NCI-H526 treated with DMSO at 0.1 percent for 48 hours (cell line): Measurements from ENCODE around the gene CFAP77.

Source experiments
- DNase-seq: peaks from one replicate; lab custom pipeline; 2025; lab: John Stamatoyannopoulos, UW

Gene CFAP77

DNA sequence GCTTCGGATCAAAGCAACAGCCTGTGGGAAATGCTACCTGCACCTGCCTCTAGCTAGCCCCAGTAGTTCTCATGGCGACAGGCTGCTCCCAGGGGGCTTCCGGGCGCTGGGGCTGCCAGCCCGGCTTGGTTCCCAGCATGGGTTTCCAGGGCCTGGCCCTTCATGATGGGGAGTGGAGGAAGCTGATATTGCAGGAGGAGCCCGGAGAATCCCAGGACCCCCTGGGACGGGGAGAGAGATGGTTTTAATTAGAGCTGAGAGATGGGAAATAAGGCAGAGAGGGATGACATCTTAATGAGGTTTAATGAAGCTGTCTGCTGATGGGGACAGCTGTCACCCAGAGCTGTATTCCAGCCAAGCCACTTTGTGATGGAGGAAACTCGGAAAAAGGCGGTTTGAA lies 78.6 kb downstream of the CFAP77 start:
- peak; percentile 5 for DNase-seq

DNA sequence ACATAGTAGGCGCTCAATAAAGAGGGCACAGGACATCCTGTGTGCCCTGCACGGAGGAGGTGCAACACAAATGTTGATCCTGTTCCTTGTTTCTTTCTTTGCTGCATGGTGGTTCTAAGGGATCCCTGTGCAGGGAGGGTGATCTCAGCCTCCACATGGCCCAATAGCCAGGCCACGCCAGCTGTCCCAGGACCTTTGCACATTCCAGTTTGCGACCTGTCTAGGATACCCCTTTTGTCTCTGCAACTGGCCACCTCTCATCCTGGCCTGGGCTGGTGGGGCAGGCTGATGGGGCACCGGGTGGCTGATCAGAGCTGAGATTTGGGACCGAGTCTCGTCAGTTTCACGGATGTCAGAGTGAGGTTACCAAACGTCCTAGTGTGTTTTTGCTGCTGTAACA lies 79.5 kb downstream of the CFAP77 start:
- DNase-seq, result no peak

DNA sequence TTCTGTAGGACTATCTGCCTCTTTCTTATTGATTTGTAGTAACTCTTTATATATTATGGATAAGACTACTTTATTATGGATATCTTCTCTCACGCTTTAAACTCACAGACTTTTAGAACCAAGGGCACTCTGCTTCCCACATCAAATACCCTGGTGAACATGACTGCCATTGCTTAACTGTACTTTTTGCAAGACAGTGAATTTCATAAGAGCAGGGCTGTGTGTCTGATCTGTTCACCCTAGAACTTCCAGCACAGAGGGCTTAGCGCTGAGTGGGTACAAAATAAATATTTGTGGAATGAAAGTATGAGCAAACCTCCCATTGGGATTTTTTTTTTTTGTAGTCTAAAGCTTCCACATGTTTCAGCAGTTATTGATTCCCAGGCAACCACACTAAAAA lies 84.8 kb downstream of the CFAP77 start:
- no peak for DNase-seq

DNA sequence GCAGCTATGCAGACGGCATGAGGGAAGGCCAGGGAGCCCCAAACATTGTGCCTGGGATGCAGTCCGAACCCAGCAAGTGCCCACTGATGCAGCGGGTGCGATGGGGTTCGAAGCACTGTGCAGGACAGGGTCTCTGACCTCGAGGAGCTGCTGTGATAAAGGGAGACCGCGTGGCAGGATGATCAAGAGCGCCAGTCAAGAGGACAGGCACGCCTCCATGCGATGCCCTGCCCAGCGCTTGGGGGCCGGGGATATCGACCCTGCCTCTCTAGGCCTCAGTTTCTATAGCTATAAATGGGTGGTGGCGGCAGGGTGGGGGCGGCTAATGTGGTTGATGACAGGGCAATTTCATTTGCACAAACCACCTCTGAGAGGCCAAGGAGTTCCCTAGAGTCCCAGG lies 87.7 kb downstream of the CFAP77 start:
- no peak for DNase-seq

DNA sequence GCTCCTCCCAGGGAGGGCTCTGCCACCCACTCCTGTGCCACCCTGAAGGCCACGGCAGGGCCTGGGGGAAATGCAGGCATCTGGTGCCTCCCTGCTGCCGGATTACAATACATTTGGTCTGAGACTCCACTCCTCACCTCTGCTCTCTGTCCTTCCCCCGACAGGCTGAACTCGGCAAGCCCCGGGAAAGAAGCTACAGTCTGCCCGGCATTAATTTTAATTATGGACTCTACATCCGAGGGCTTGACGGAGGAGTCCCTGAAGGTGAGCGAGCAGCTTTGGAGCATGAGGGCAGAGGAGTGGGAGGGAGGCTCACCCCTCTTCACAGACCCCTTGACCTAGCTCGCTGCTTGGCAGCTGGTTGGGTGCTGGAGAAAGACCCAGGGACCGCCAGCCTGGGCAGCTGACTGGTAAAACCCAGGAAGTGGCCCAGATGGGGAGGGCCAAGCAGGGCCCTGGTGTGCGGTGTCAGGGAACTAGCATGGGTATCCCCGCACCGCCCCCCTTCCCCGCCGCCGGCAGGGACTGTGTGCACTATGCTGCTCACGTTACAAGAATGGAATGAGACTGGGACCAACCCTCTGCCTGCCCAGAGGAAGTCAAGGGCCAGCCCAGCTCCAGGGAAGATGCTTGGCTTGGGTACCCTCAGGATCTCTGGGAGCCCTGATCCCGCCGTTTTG lies 88.7 kb downstream of the CFAP77 start:
- DNase-seq, result no peak

DNA sequence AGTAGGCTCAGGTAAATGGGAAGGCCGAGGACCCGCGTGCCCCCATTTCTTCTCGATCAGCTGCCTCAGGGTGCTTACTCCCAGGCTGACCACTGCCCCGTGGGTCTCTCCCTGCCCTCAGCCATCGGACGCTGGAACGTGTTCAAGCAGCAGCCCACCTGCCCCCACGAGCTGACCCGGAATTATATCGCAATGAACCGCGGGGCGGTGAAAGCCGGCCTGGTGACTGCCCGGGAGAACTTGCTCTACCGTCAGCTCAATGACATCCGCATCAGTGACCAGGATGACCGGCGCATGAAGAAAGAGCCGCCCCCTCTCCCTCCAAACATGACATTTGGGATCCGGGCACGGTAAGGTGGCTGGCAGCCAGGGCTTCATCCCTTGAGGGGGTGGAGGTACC lies 89.2 kb downstream of the CFAP77 start:
- no peak for DNase-seq

DNA sequence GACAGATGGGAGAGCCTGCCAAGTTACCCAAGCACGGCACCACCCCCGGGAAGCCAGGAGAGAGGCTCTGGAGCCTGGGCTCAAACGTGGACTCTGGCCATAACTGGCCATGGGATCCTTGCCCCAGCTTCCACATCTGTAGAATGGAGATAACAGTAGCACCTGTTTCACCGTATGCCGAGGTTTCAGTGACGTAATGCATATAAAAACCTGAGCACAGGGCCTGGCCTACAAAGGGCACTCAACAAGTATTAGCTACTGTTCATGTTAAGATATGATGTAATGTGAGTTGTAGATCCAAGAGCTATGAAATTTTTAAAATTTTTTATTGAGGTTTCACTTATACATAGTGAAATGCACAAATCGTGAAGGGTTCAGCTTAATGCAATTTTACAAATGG lies 90.2 kb downstream of the CFAP77 start:
- no peak for DNase-seq

DNA sequence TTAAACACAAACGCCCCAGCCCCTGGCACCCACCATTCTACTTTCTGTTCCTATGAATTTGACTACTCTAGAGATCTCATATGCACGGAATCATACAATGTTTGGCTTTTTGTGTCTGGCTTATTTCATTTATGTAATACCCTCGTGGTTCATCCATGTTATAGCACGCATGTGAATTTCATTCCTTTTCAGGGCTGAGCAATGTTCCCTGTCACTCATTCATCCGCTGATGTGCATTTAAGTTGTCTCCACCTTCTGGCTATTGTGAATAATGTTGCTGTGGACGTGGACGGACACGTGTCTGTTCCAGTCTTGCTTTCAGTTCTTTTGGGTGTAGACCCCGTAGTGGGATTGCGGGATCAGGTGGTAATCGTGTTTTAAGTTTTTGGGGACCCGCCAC lies 92.5 kb downstream of the CFAP77 start:
- DNase-seq, result no peak

DNA sequence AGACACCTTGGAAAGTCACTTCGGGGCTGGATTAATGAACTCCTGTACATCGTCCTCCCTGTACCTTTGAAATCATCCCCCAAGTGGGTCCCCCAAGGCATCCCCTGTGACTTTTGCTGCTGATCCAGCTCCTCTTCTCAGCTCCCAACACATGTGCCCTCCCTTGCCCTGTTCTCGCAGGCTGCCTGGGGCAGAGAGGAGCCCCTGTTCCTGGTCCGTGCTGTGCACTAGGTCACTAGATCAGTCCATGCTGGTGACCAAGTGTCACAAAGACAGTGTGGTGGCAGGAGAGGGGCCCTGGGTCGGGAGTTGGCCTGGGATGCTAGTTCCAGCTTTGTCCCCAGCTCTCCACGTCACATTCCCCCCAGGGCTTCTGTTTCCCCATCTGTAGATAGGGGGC lies 93.1 kb downstream of the CFAP77 start:
- DNase-seq, result no peak

DNA sequence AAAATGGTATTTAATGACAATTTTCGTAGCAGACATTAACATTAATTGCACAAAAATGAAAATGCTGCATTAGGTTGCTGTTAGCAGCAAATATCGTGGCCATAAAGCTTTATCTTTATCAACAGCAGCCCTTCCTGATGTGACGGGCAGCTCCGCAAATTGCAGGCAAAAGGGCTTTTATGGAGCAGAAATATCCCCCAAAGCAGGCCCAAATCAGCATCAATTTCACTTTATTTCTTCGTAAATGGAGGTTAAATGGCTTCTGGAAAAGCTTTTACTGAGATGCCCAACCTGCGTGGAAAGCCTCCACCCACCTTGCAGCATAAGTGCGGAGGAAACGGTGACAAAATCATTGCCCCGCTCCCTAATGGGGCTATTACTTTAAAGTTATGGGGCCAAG lies 94.5 kb downstream of the CFAP77 start:
- DNase-seq, result no peak

DNA sequence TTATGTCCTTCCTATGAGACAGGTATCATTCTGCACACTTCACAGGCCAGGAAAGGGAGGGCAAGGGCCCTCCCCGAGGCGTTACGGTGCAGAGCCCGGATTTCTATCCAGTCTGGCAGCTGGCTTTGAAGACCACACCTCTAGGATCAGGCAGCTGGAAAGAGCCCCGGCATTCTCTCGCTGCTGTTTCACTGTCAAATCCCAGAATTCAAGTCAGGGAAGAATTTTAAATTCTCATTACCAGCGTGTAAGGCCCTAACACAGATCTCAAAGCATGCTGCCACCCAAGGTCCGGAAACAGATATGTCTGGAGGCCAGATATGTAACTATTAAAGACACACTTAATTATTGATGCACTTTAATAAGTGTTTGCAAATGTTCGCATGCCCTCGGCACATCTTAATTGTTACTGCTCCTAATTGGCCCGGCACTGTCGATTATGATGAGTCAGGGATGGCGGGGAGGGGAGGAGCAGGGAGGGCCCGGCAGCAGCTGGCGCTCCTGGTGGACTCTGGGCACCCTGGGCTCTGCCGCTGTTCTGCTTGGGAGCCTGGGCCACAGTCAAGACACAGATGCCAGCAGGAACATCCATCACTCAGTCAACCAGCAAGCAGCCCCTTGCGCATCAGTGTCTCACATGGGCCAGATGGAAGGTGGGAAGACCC lies 96.1 kb downstream of the CFAP77 start:
- no peak for DNase-seq

DNA sequence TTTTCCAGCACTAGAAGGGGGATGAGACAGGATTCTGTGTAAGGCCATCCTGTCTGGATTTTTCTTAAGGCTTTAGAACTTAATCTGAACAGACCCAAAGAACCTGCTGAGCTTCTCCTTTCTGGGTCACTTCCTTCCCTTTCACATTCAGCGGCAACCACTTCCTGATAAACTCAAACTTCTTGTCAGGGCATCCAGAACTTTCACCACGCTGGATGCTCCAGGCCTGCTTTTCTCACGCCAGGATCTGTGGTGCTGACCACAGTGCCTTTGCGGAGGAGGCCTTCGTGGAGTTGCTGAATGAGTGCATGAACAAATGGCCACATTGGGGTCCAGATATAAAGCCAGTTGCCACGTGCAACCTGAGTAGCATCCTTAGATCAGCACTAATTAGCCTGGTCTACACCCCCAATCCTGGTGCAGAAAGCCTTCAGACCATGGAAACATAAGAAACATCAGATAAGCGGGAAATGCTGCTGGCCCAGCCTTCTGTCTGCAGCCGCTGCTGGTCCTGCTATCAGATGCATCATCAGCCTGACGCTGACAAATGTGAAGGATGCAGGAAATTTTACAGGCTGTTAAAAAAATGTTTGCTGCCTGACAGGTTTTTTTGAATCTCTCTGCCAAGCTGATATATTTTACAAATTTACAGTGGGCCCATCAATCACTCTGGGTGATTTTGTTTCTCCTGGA lies 97.1 kb downstream of the CFAP77 start:
- no peak for DNase-seq

DNA sequence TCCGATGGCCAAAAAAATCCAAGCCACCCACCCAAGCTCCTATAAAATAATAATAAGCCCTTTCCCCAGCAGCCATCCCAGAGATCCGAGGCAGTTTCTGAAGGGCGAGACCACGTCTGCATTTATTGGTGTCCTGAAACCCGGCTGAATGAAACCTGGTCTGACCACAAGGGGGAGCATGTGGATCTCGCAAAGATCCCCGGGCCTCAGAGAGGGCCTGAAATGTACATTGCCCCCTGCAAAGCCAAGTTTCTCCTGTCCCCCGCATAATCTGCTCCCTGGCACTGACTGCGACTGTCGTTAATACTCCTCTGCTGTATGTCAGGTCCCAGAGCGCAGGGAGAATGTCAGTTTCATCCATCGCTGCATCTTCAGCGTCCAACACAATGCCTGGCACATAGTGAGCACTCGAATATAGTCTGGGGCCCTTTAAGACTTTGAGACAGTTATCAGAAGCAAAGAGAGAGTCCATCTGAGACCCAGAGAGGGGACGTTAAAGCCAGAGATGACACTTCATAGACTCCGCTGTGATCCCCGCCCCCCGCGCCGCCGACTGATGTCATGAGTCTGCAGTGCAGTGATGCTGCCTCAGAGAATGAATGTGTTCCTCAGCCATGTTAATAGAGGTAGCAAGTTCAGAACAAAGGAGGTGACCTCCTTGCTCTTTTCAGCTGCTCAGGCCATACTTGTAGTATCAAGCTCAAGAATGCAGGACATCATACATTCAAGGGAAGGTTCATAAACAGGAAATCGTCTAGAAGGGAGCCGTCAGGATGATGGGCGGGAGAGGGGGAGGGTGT lies 97.9 kb downstream of the CFAP77 start:
- DNase-seq, result peak; percentile 35

DNA sequence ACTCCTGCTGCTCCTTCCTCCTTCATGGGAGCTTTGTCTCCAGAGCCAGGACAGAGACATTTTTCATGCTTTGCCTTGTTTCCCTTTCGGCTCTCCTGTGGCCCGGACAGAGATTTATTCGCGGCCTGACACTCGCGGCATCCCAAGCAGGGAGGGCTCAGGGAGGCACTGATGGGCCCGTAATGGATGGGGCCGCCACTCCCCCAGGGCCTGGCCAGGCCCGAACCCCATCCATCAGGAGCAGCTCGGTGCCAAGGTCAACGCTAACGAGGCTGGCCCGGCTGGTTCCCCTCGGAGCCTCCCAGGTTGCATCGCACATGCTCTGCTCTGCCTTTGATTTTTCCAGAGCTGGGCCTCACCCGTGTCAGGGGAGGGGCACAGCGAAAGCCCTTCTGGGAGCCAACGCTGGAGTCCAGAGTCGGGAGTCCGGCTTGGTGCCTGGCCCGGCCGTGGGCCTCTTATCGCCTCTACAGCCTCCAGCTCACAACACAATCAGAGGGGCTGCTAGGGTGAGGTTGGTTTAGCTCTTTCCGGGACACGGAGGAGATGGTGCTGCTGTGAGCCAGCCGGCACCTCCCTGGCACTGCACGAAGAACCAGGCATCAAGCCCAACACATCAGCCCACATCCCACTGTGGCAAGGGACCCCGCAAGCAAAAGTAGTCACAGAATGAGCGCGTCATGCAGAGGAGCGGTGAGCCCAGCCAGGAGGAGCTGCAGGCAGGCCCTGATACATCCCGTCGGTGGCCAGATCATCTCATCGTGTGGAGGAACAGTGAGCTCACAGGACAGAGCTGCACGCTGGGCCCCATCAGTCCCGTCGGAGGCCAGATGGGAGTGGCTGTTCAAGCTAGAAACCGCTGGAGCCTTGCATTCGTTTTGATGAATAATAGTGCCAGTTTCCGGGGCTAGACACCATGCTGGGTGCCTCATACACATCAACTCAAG lies 100.2 kb downstream of the CFAP77 start:
- no peak for DNase-seq

DNA sequence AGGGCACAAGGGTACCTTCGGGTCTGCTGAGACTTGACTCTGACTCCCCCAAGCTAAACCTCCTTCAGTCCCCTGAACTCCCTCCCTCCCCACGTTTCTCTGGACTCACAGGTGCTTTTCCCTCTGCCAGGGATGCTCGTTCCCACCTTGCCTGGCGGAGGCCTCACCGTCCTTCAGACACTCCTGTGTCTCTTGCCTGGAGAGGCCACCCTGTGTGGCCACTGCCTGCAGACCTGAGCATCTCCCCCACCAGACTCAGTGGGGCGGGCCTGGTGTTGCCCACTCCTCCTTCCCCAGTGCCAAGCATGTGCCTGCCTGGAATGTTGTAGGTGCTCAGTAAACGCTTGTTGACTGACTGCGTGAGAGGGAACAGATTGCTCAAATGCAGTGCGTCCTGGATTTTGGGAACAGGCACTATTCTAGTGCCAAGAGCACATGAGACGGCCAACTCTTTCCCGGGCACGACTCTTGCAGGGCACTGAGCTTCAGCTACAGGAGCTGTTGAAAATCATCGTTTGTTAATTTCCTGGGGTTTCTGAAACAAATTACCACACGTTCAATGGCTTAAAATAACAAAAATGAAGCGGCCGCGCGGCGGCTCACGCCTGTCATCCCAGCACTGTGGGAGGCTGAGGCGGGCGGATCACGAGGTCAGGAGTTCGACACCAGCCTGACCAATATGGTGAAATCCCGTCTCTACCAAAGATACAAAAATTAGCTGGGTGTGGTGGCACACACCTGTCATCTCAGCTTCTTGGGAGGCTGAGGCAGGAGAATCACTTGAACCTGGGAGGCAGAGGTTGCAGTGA lies 101.4 kb downstream of the CFAP77 start:
- DNase-seq, result no peak

DNA sequence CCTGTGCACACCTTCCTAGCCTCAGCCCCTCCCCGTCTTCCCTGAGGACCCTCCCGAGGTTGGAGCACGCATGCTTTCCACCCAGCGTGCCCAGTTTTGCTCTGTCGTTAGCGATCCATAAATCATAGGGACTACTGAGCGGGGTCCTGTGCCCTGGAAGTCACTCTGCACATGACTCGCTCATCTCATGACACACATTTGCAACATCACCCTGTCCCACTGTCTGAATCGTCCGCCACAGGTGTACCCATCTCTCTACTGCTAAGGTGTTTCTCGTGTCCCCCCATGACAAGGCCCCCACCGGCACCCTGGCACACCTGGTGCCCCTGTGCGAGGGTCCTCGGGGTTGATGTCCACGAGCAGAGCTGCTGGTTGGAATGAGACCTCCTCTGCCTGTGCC lies 103.4 kb downstream of the CFAP77 start:
- DNase-seq, result no peak

DNA sequence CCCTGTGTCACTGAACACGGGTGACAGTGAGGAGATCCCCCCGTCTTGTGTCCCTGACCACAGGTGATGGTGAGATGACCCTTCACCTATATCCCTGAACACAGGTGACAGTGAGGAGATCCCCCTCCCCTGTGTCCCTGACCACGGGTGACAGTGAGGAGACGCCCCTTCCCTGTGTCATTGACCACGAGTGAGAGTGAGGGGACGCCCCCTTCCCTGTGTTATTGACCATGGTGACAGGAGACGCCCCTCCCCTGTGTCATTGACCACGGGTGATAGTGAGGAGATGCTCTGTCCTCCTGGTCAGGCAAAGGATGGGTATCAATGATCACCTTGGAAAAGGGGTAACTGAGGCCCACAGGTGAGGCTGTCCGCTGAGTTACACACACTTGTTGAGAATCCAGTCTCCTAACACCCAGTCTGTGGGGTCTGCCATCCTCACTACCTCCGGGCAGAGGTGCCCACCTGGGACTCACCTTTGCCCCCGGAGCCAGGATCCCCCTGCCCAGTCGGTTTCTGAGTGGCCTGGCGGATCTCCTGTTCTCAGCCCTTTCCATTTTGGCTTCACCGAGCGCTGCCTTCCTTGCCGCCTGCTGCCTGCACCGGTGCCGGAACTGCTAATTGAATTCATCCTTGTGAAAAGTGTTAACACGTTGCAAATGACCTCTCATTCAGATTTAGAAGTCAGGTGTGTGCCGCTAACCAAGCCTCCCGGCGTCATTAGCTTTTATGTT lies 104.2 kb downstream of the CFAP77 start:
- DNase-seq, result no peak

DNA sequence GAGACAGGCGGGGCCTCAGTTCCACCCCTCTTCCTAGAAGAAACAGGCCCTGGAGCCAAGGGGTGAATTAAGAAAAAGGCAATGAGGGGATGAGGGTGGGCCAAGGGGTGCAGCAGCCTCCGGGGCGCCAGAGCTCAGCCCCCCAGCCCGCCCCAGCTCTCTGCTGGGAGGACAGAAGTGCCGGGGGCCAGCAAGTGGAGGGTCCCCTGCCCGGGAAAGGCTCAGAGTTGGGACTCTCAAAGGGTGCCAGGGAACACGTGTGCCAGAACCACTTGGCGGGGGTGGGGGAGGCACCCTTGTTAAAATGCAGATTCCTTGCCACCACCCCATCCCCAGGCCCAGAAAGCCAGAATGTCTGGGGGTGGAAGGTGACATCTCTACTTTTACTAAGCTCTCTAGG lies 104.8 kb downstream of the CFAP77 start:
- DNase-seq, result no peak

DNA sequence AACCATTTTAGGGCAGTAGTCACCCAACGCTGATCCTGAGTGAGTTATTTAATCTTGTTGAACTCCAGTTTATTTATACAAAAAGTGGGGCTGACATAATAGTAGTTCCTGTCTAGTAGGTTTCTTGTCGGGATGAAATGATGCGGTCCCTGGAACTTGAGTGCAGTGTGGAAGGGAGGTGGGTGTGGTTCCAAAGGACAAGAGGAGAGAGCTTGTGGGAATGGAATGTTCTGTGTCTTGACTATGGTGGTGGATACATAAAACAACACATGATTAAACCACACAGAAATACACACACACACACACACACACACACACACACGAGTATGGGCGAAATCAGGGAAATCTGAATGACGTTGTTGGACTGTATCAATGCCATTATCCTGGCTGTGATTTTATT lies 106.3 kb downstream of the CFAP77 start:
- no peak for DNase-seq

DNA sequence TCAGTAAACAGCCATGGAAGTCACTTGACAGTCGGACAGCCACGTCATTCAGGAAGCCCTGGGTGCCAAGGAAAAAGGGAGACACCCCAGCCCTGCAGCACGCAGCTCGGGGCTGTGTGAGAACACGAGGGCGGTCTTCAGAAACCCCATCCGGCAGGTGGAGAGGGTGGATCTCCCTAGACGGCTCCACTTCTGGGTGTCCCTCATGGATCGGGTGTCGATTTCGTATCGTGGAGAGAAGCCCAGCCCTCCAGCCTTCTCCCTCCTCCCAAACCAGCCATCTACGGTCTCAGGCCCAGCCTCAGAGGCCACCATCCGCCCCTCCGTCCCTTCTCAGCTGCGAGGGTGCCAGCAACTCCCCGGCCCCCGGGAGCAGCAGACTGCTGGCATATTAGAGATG lies 106.9 kb downstream of the CFAP77 start:
- DNase-seq, result no peak
